Epithelial cell of esophagus (primary cell): ENCODE measurements around the gene MRPS25.

Experiments
- DNase-seq: peaks from one replicate; pipeline ENCODE4 v3.0.0; 2010; ENCODE audit warnings: low read depth
- H3K4me3 ChIP-seq: 2 replicates; pipeline ENCODE4 v1.5.1; 2011; ENCODE audit warnings: mild to moderate bottlenecking, low read length, control low read depth
- CTCF ChIP-seq: IDR thresholded peaks from 2 replicates; pipeline ENCODE4 v1.5.1; 2011; ENCODE audit warnings: low read depth, mild to moderate bottlenecking, low read length, control low read depth, inconsistent platforms; ENCODE audit not compliant: insufficient read depth; ENCODE audit errors: missing control alignments

MRPS25 gene

GRCh38 chr3:15065550-15066007 is 464 bp upstream of the MRPS25 start:
- TF ChIP-seq CTCF = no peak
- DNase-seq = no peak
- H3K4me3 ChIP-seq = peak overlapping the region; percentile 92

- H3K4me3 ChIP-seq = peak overlapping the region; percentile 92
- DNase-seq = peak; percentile 40
- no peak for TF ChIP-seq CTCF
Observed at GRCh38 chr3:15064299-15064834, 748 bp downstream of the MRPS25 start.

- H3K4me3 ChIP-seq = peak overlapping the region; percentile 92
- TF ChIP-seq CTCF = no peak
- DNase-seq = no peak
Observed at GRCh38 chr3:15063656-15064286, 1.3 kb downstream of the MRPS25 start.

- no peak for DNase-seq
- no peak for TF ChIP-seq CTCF
- peak overlapping the region; percentile 92 for H3K4me3 ChIP-seq
Observed at GRCh38 chr3:15063238-15063637, 1.9 kb downstream of the MRPS25 start.

- no peak for DNase-seq
- no peak overlapping the region for H3K4me3 ChIP-seq
- TF ChIP-seq CTCF = no peak
Observed at GRCh38 chr3:15060029-15060428, 5.1 kb downstream of the MRPS25 start.

- no peak overlapping the region for H3K4me3 ChIP-seq
- no peak for DNase-seq
- TF ChIP-seq CTCF = no peak
Observed at GRCh38 chr3:15056676-15057404, 8.3 kb downstream of the MRPS25 start.
